ENCODE measurements around the gene GPR183.

The GPR183 gene

GRCh38 chr13:99272481-99272880 is 34.7 kb downstream of the GPR183 start:
- TF ChIP-seq ZFX (IDR thresholded peaks at IDR 0.05; ENCODE audit: borderline replicate concordance) (no peak), CTCF (IDR thresholded peaks at IDR 0.05) (no peak)
- H3K27ac ChIP-seq, result no peak overlapping the region

GRCh38 chr13:99271249-99271648 is 36.0 kb downstream of the GPR183 start:
- TF ChIP-seq CTCF (IDR thresholded peaks at IDR 0.05) (no peak), ZFX (IDR thresholded peaks at IDR 0.05; ENCODE audit: borderline replicate concordance) (no peak)
- H3K27ac ChIP-seq, result no peak overlapping the region

- TF ChIP-seq CTCF (IDR thresholded peaks at IDR 0.05) (no peak), ZFX (IDR thresholded peaks at IDR 0.05; ENCODE audit: borderline replicate concordance) (no peak)
- H3K27ac ChIP-seq, result no peak overlapping the region
Measured at GRCh38 chr13:99270518-99270917, 36.7 kb downstream of the GPR183 start.

GRCh38 chr13:99269627-99270241 is 37.5 kb downstream of the GPR183 start:
- TF ChIP-seq CTCF (IDR thresholded peaks at IDR 0.05) (peak; percentile 50), ZFX (IDR thresholded peaks at IDR 0.05; ENCODE audit: borderline replicate concordance) (no peak)
- H3K27ac ChIP-seq, result no peak overlapping the region

- H3K27ac ChIP-seq, result no peak overlapping the region
- TF ChIP-seq ZFX (IDR thresholded peaks at IDR 0.05; ENCODE audit: borderline replicate concordance) (no peak), CTCF (IDR thresholded peaks at IDR 0.05) (no peak)
Measured at GRCh38 chr13:99268822-99269221, 38.4 kb downstream of the GPR183 start.

- TF ChIP-seq ZFX (IDR thresholded peaks at IDR 0.05; ENCODE audit: borderline replicate concordance) (no peak), CTCF (IDR thresholded peaks at IDR 0.05) (no peak)
Measured at GRCh38 chr13:99267927-99268326, 39.3 kb downstream of the GPR183 start.

GRCh38 chr13:99266827-99267226 is 40.4 kb downstream of the GPR183 start:
- TF ChIP-seq ZFX (IDR thresholded peaks at IDR 0.05; ENCODE audit: borderline replicate concordance) (no peak), CTCF (IDR thresholded peaks at IDR 0.05) (no peak)
- H3K27ac ChIP-seq, result no peak overlapping the region

More at GRCh38 chr13:99267927-99268326, 39.3 kb downstream of the GPR183 start:
- H3K27ac ChIP-seq, result no peak overlapping the region
